Stomach (tissue), 4 donors: ENCODE data around the gene CENPL.

Experiments
- CTCF ChIP-seq, 7 experiments: fragments of 450-650 bp in 4 of 7; fragments of 200-600 bp in 3 of 7; sonication (generic) in 3 of 7; IDR thresholded peaks; one replicate each; pipeline ENCODE4 v1.5.1; 2016 to 2019; ENCODE audit warnings: antibody characterized with exemption in 7 of 7, control low read depth in 2 of 7, mild to moderate bottlenecking in 1 of 7
- POLR2AphosphoS5 ChIP-seq, 3 donors: sonication (generic); formaldehyde crosslinking; IDR thresholded peaks; one replicate each; pipeline ENCODE4 v1.6.1; 2016; ENCODE audit warnings: antibody characterized with exemption in 3 of 3

GRCh38 chr1:173864179-173864867, 39.6 kb upstream of the CENPL start:
- TF ChIP-seq CTCF (IDR thresholded peaks at IDR 0.05) (no peak), POLR2AphosphoS5 (IDR thresholded peaks at IDR 0.05) (no peak)
